Measurements from ENCODE around the gene N4BP3. TPM values are rescaled to one million over a fixed set of nuclear protein-coding genes. Genes with fewer than 3 reads are reported as not detected.

The N4BP3 gene
- total and polyA plus RNA-seq, 2 of the 13 experiments (the other 11 are each of a cell fraction or from before 2014, with no cell fraction given) = 0.13 TPM; not detected in 1

DNA sequence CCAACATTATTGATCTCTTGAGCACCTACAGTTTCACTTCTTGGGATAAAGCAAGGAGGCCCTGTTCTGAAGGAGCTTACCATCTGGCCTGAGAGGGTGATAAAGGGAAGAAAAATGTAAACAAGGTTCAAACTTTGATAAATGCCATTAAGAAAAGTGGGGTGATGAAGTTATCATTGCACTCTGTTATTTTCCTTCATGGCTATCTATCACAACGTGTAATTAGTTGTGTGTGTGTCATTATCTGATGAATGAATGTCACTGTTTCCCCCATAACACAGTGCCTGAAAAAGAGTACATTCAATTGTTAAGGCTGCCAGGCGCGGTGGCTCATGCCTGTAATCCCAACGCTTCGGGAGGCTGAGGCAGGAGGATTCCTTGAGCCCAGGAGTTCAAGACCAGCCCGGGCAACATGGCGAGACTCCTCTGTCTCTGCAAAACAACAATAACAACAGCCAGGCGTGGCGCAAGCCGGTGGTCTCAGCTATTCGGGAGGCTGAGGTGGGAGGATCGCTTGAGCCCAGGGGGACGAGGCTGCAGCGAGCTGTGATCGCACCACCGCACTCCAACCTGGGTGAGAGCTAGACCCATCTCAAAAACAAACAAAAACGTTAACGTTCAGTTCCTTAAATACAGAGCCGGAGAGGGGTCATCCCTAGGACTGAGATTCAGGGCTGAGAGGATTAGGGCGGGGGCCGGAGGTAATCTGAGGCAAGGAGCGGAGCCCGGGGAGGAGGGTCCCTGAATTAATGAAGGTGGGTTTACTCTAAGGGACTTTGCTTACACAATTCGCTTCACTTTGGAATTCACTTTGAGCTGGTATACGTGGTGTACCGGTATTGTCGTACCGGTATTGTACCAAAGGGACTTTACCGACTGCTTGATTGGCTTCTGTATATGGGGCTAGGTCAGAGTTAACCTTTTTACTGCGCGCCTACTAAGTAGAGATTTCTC is 39.4 kb downstream of the N4BP3 start (continued):
- no peak for TF ChIP-seq CEBPB (IDR thresholded peaks at IDR 0.05; ENCODE audit: borderline replicate concordance, low read depth, low read length)
- TF ChIP-seq ZFP82 (CRISPR knock-in tag; IDR thresholded peaks at IDR 0.05; ENCODE audit: borderline replicate concordance) = no peak
- TF ChIP-seq, protein P1, sequence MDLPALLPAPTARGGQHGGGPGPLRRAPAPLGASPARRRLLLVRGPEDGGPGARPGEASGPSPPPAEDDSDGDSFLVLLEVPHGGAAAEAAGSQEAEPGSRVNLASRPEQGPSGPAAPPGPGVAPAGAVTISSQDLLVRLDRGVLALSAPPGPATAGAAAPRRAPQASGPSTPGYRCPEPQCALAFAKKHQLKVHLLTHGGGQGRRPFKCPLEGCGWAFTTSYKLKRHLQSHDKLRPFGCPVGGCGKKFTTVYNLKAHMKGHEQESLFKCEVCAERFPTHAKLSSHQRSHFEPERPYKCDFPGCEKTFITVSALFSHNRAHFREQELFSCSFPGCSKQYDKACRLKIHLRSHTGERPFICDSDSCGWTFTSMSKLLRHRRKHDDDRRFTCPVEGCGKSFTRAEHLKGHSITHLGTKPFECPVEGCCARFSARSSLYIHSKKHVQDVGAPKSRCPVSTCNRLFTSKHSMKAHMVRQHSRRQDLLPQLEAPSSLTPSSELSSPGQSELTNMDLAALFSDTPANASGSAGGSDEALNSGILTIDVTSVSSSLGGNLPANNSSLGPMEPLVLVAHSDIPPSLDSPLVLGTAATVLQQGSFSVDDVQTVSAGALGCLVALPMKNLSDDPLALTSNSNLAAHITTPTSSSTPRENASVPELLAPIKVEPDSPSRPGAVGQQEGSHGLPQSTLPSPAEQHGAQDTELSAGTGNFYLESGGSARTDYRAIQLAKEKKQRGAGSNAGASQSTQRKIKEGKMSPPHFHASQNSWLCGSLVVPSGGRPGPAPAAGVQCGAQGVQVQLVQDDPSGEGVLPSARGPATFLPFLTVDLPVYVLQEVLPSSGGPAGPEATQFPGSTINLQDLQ (CRISPR knock-in tag; IDR thresholded peaks at IDR 0.05) = no peak

DNA sequence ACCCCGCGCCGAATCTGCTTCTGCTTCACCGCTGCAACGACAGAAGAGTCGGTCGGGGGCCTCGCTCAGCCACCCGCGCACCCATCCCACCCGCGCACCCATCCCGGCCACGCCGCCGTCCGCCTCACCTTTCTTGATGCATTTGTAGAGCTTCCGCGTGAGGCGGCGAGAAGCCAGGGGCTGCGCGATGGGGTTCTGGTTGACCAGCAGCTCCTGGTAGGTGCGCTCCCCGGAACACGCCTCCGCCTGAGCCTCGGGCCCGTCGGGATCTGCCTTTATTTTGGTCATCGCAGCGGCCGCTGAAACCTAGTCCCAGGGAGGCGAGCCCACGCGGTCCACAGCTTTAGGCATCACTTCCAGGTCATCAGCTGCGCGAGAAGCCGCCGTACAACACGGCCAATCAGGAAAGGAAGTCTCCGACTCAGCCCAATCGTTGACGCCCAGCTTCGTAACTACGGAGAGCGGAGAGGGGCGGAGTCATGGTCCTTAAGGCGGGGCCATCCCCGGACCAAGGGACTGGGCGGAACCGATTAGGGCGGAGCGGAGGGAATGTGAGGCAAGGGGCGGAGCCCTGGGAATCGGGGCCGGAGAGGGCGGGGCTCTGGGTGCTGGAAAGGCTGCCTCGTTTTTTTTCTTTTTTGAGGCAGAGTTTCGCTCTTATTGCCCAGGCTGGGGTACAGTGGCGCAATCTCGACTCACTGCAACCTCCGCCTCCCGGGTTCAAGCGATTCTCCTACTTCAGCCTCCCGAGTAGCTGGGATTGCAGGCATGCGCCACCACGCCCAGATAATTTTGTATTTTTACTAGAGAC is 40.4 kb downstream of the N4BP3 start, which contains the start of gene NHP2:
TSS of gene NHP2 (minus strand) at position 356 of the 811 bp plus-strand sequence. CDS start at position 288, 68 bp downstream.
- intact Hi-C loops (cut with micrococcal nuclease; ENCODE audit: unreplicated experiment) (no loop called here), in situ Hi-C loops (cut with HindIII; ENCODE audit: extremely low pct_ligation_motif_present, low pct_unique_long_range_greater_than_20kb) (no loop called here)
- TF ChIP-seq, protein P2, sequence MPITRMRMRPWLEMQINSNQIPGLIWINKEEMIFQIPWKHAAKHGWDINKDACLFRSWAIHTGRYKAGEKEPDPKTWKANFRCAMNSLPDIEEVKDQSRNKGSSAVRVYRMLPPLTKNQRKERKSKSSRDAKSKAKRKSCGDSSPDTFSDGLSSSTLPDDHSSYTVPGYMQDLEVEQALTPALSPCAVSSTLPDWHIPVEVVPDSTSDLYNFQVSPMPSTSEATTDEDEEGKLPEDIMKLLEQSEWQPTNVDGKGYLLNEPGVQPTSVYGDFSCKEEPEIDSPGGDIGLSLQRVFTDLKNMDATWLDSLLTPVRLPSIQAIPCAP (CRISPR knock-in tag; IDR thresholded peaks at IDR 0.05; ENCODE audit: low read depth) = no peak; the same call in 1 of the 2 replicates
- TF ChIP-seq NR2C2 (CRISPR knock-in tag; IDR thresholded peaks at IDR 0.05; ENCODE audit: borderline replicate concordance) (peak; percentile 98), KMT2B (CRISPR knock-in tag; IDR thresholded peaks at IDR 0.05) (peak; percentile 78), RFX5 (IDR thresholded peaks at IDR 0.05; ENCODE audit: low read depth, low read length) (no peak; the same call in 1 of the 2 replicates), PAF1 (CRISPR knock-in tag; IDR thresholded peaks at IDR 0.05) (no peak), IRX3 (CRISPR knock-in tag; IDR thresholded peaks at IDR 0.05; ENCODE audit: borderline replicate concordance, low read depth) (no peak), MTF1 (CRISPR knock-in tag; IDR thresholded peaks at IDR 0.05) (no peak), ZNF225 (CRISPR knock-in tag; IDR thresholded peaks at IDR 0.05) (0 out of 2 replicates have a peak, but pooled peaks have one; percentile 86)
- TF ChIP-seq, protein P3, sequence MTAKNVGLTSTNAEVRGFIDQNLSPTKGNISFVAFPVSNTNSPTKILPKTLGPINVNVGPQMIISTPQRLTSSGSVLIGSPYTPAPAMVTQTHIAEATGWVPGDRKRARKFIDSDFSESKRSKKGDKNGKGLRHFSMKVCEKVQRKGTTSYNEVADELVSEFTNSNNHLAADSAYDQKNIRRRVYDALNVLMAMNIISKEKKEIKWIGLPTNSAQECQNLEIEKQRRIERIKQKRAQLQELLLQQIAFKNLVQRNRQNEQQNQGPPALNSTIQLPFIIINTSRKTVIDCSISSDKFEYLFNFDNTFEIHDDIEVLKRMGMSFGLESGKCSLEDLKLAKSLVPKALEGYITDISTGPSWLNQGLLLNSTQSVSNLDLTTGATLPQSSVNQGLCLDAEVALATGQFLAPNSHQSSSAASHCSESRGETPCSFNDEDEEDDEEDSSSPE (CRISPR knock-in tag; IDR thresholded peaks at IDR 0.05) = peak; percentile 82
- TF ChIP-seq, protein P4, sequence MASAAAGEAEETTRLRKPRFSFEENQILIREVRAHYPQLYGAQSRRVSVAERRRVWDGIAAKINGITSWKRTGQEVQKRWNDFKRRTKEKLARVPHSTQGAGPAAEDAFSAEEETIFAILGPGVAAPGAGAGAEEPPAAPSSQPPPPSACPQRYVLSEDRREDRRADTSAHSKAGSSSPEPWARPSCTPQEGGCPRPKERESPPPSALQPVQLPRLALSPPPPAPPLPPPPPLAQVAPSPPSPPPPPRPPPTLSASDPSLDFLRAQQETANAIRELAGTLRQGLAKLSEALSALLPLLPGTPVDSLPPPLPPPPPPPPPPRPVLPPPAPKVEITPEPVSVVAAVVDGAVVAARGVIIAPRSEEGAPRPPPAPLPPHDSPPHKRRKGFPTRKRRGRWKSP (CRISPR knock-in tag; IDR thresholded peaks at IDR 0.05) = peak; percentile 14; the same call in 1 of the 2 replicates

More for the DNA sequence above, 40.4 kb downstream of the N4BP3 start, which contains the start of gene NHP2:
- Histone ChIP-seq H3K9me3 (ENCODE audit: low read length) (no peaks in the 10 kb centered on the region), H3K27me3 (ENCODE audit: control insufficient read depth in 1 of 2, insufficient read depth in 2 of 2, low read length in 2 of 2) (no peaks in the 10 kb centered on the region; a peak in 1 of 5 replicates), H3K4me2 (ENCODE audit: low read depth, low read length) (peak within 1 kb of the TSS; percentile 75), H3K9ac (ENCODE audit: insufficient read depth, low read depth, low read length) (peak within 1 kb of the TSS; percentile 86), H2AFZ (ENCODE audit: low read length) (no peak within 1 kb of the TSS), H3K79me2 (ENCODE audit: insufficient read depth, low read length) (peaks cover 10% of the 10 kb centered on the region), H3K27ac (ENCODE audit: extremely low read length, insufficient read depth, low read length) (peak within 1 kb of the TSS; percentile 52), H4K20me1 (ENCODE audit: insufficient read depth, low read length) (0 out of 2 replicates have a peak, but pooled peaks cover 3% of the 10 kb centered on the region), H3K36me3 (replicated peaks in 1 of 2; ENCODE audit: control insufficient read depth in 1 of 2, insufficient read depth in 2 of 2, low read length in 2 of 2) (peaks cover 11 to 23% of the 10 kb centered on the region in 2 experiments; a peak in 4 of 5 replicates), H3K4me3 (replicated peaks in 1 of 3; ENCODE audit: insufficient read depth in 1 of 3, low read depth in 2 of 3, low read length in 3 of 3) (peak within 1 kb of the TSS; percentile 88 to 91 (median 89)), H3K4me1 (ENCODE audit: insufficient read depth, low read length) (peaks cover 34% of the 10 kb centered on the region)
- 2% methylated on average over 36 of the region's 68 CpGs for WGBS (ENCODE audit: low lambda C conversion rate)
- CTCF ChIA-PET (ENCODE audit: low intra/inter-chr PET ratio, low total read pairs) = no interaction called here
- no TSS peak for BruUV-seq (replicated peaks)
- POLR2A ChIA-PET = interaction anchor here (0.6 to 2.0 kb wide), 9 partner anchors 8 to 1066 kb away, joined by 3 to 14 read pairs (median 3); partner anchors contain the start of genes HNRNPAB and RMND5B
- ATAC-seq (peak; percentile 96), FAIRE-seq (peak; percentile 92), DNase-seq (ENCODE audit: low spot score) (peak; percentile 95)
